Liver (tissue), 9 donors: ENCODE data around the gene ANKS1A. TPM values are rescaled to one million over a fixed set of nuclear protein-coding genes. Genes with fewer than 3 reads are reported as not detected.
A peak's percentile ranks its signal among the peaks of the same experiment; 100 is the strongest.

Experiments used
- DNase-seq: peaks from one replicate; pipeline ENCODE4 v3.0.0-alpha.2; 2017; ENCODE audit warnings: low spot score
- H3K27ac ChIP-seq, 2 donors: one replicate each; pipeline ENCODE4 v1.7.0; 2013; ENCODE audit warnings: inconsistent platforms in 2 of 2, low read length in 2 of 2, control low read depth in 1 of 2, low read depth in 1 of 2, mild to moderate bottlenecking in 1 of 2
- H3K27me3 ChIP-seq, 4 donors: one replicate each; pipeline versions ENCODE4 v1.6.1 to v1.7.0; 2013; ENCODE audit warnings: low read length in 3 of 4, inconsistent platforms in 1 of 4, mild to moderate bottlenecking in 1 of 4, moderate library complexity in 1 of 4; ENCODE audit not compliant: control insufficient read depth in 4 of 4, insufficient read depth in 4 of 4
- H3K36me3 ChIP-seq, 4 donors: one replicate each; pipeline versions ENCODE4 v1.6.1 to v1.7.0; 2013; ENCODE audit warnings: low read length in 3 of 4, mild to moderate bottlenecking in 3 of 4, low read depth in 1 of 4, moderate library complexity in 1 of 4; ENCODE audit not compliant: control insufficient read depth in 4 of 4, insufficient read depth in 3 of 4
- H3K4me1 ChIP-seq, 4 donors: one replicate each; pipeline versions ENCODE4 v1.6.1 to v1.7.0; 2013; ENCODE audit warnings: low read length in 3 of 4, mild to moderate bottlenecking in 3 of 4, moderate library complexity in 1 of 4; ENCODE audit not compliant: control insufficient read depth in 4 of 4, insufficient read depth in 4 of 4
- H3K4me3 ChIP-seq, 3 donors: one replicate each; pipeline versions ENCODE4 v1.6.1 to v1.7.0; 2013; ENCODE audit warnings: low read length in 3 of 3, control low read depth in 1 of 3, low read depth in 1 of 3, mild to moderate bottlenecking in 1 of 3
- H3K9ac ChIP-seq, 2 donors: one replicate each; pipeline ENCODE4 v1.7.0; 2013; ENCODE audit warnings: low read length in 2 of 2, mild to moderate bottlenecking in 2 of 2, moderate library complexity in 2 of 2, control low read depth in 1 of 2, low read depth in 1 of 2
- H3K9me3 ChIP-seq, 4 donors: one replicate each; pipeline versions ENCODE4 v1.6.1 to v1.7.0; 2013; ENCODE audit warnings: low read length in 3 of 4; ENCODE audit not compliant: control insufficient read depth in 4 of 4
- EGR1 ChIP-seq, 2 donors: IDR thresholded peaks; 2 replicates each; pipeline ENCODE4 v1.6.1; 2016 to 2018; ENCODE audit warnings: antibody characterized with exemption in 2 of 2, low read depth in 2 of 2
- FOXA1 ChIP-seq: IDR thresholded peaks from 2 replicates; pipeline ENCODE4 v1.6.1; 2016; ENCODE audit warnings: antibody characterized with exemption
- FOXA2 ChIP-seq: IDR thresholded peaks from 2 replicates; pipeline ENCODE4 v1.6.1; 2016; ENCODE audit warnings: antibody characterized with exemption
- GABPA ChIP-seq, 2 donors: IDR thresholded peaks in 1 of 2; conservative IDR thresholded peaks in 1 of 2; 2 replicates each; pipeline ENCODE4 v1.6.1; 2016; ENCODE audit warnings: antibody characterized with exemption in 2 of 2, mild to moderate bottlenecking in 1 of 2, moderate library complexity in 1 of 2
- HNF4A ChIP-seq, 2 donors: conservative IDR thresholded peaks; 2 replicates each; pipeline ENCODE4 v1.6.1; 2016; ENCODE audit warnings: antibody characterized with exemption in 2 of 2, mild to moderate bottlenecking in 2 of 2
- HNF4G ChIP-seq: IDR thresholded peaks from 2 replicates; pipeline ENCODE4 v1.6.1; 2016; ENCODE audit warnings: antibody characterized with exemption
- JUND ChIP-seq, 2 donors: IDR thresholded peaks; 2 replicates each; pipeline ENCODE4 v1.6.1; 2016; ENCODE audit warnings: antibody characterized with exemption in 2 of 2
- NR2F2 ChIP-seq: IDR thresholded peaks from 2 replicates; pipeline ENCODE4 v1.6.1; 2016; ENCODE audit warnings: antibody characterized with exemption
- RAD21 ChIP-seq, 2 donors: IDR thresholded peaks; 2 replicates each; pipeline ENCODE4 v1.6.1; 2016; ENCODE audit warnings: antibody characterized with exemption in 2 of 2, mild to moderate bottlenecking in 2 of 2
- REST ChIP-seq: IDR thresholded peaks from 2 replicates; pipeline ENCODE4 v1.6.1; 2016; ENCODE audit warnings: antibody characterized with exemption, mild to moderate bottlenecking
- RXRA ChIP-seq, 2 donors: IDR thresholded peaks; 2 replicates each; pipeline ENCODE4 v1.6.1; 2017 to 2018; ENCODE audit warnings: antibody characterized with exemption in 2 of 2, mild to moderate bottlenecking in 1 of 2
- SP1 ChIP-seq: IDR thresholded peaks from 2 replicates; pipeline ENCODE4 v1.6.1; 2018; ENCODE audit warnings: antibody characterized with exemption, mild to moderate bottlenecking
- TAF1 ChIP-seq: conservative IDR thresholded peaks from 2 replicates; pipeline ENCODE4 v1.6.1; 2016; ENCODE audit warnings: antibody characterized with exemption, mild to moderate bottlenecking
- YY1 ChIP-seq: IDR thresholded peaks from 2 replicates; pipeline ENCODE4 v1.6.1; 2016; ENCODE audit warnings: antibody characterized with exemption, mild to moderate bottlenecking
- WGBS: extraction: QIAGEN DNeasy Blood & Tissue Kit; methylation state at CpG from one replicate; pipeline ENCODE4 v1.1.7; 2013; 5-methylcytosine and 5-hydroxymethylcytosine counted together
- polyA plus RNA-seq, 2 donors: library from polyadenylated mRNA; stranded (reverse) in 1 of 2; unstranded in 1 of 2; fragments of 200-250 nt in 1 of 2; fragments of >200 nt in 1 of 2; fragmentation: Nextera tagmentation in 1 of 2; extraction: Ambion mirVana in 1 of 2; gene quantifications; one replicate each; pipeline versions ENCODE4 v1.2.1 to v1.2.3, GENCODE V29; 2013 to 2015
- total RNA-seq, 2 donors: library from RNA; depleted of rRNA; stranded (reverse); fragments of >200 nt; gene quantifications; one replicate each; pipeline ENCODE4 v1.2.3, GENCODE V29; 2014
- TF ChIP-seq, protein P1 (sequence below): IDR thresholded peaks from 2 replicates; pipeline ENCODE4 v1.6.1; 2016; ENCODE audit warnings: antibody characterized with exemption
- TF ChIP-seq, protein P2 (sequence below): IDR thresholded peaks from 2 replicates; pipeline ENCODE4 v1.6.1; 2016; ENCODE audit warnings: antibody characterized with exemption
- TF ChIP-seq, protein P3 (sequence below): fragments of 150-350 bp; IDR thresholded peaks from 2 replicates; pipeline ENCODE4 v1.5.1; 2017; ENCODE audit warnings: improper control_type of control experiment, low read depth, low read length; ENCODE audit not compliant: missing input control
- TF ChIP-seq, protein P4 (sequence below): IDR thresholded peaks from 2 replicates; pipeline ENCODE4 v1.6.1; 2016; ENCODE audit warnings: antibody characterized with exemption
- donor health status: healthy.
- donor health status: healthy.
- donor health status: healthy.
- donor health status: healthy.
- donor health status: healthy.

Gene ANKS1A
- total and polyA plus RNA-seq, 4 donors, result 4.3 to 18.7 (median 6.7) TPM

GRCh38 chr6:35015996-35016395, 126.9 kb downstream of the ANKS1A start:
- Histone ChIP-seq H3K27ac (peak overlapping the region; percentile 80 to 81), H3K9ac (no peak overlapping the region), H3K9me3 (no peaks in the 10 kb centered on the region), H3K36me3 (peaks cover 0 to 5% (median 0%) of the 10 kb centered on the region in 4 donors), H3K4me3 (no peak overlapping the region), H3K27me3 (no peaks in the 10 kb centered on the region), H3K4me1 (peaks cover 2 to 46% (median 34%) of the 10 kb centered on the region in 4 donors)
- DNase-seq, result no peak
- whole genome bisulfite sequencing, result 22% methylated on average over 1 of the region's 1 CpG
- no peak for TF ChIP-seq YY1
- no peak for TF ChIP-seq RAD21 (IDR thresholded peaks at IDR 0.05)
- no peak for TF ChIP-seq REST

DNA sequence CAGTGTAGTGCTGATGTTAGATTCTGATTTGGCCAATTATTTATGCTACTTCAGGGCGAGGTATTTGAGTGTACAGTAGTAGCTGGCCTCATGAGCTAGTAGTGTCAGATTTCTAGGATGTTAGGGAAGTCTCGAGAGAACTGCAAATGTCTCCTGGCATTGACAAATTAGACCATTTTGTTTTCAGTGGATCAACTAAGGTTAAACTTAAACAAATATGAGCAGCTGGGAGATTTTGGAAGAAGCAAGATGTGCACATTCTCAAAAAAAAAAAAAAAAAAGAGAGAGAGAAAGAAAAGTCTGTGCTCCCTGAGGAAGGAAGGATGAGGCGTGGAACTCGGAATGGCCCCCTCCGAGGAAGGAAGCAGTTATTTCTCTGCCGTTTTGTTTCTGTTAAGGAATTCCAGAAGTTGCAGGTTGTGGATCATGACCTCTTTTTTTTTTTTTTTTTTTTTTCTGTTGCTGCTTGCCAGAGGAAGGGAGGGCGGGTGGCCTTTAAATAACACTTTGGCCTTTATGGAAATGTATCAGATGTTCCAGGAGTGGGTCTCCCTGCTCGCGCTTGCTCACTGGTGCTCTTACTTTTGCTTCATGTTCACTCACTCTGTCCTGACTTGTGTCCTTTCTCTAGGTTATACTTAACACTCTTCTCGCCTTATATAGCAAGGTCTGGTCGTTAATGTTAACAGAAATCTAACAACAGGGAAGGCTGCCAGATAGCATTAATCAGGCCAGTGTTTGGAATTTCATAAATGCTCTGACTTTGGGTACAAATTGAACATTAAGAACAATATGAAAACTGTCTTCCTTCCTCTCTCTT, 127.7 kb downstream of the ANKS1A start:
- Histone ChIP-seq H3K4me1 (peaks cover 2 to 46% (median 34%) of the 10 kb centered on the region in 4 donors), H3K4me3 (peak overlapping the region in 2 of 3 donors; percentile 22 to 28), H3K36me3 (peaks cover 0 to 5% (median 0%) of the 10 kb centered on the region in 4 donors), H3K27me3 (no peaks in the 10 kb centered on the region), H3K9ac (peak overlapping the region; percentile 77 to 84), H3K9me3 (no peaks in the 10 kb centered on the region), H3K27ac (peak overlapping the region; percentile 80 to 81)
- peak; percentile 96 for TF ChIP-seq NR2F2
- TF ChIP-seq HNF4G, result peak; percentile 10
- TF ChIP-seq RAD21 (IDR thresholded peaks at IDR 0.05), result peak; percentile 32 to 40
- TF ChIP-seq, protein P1, sequence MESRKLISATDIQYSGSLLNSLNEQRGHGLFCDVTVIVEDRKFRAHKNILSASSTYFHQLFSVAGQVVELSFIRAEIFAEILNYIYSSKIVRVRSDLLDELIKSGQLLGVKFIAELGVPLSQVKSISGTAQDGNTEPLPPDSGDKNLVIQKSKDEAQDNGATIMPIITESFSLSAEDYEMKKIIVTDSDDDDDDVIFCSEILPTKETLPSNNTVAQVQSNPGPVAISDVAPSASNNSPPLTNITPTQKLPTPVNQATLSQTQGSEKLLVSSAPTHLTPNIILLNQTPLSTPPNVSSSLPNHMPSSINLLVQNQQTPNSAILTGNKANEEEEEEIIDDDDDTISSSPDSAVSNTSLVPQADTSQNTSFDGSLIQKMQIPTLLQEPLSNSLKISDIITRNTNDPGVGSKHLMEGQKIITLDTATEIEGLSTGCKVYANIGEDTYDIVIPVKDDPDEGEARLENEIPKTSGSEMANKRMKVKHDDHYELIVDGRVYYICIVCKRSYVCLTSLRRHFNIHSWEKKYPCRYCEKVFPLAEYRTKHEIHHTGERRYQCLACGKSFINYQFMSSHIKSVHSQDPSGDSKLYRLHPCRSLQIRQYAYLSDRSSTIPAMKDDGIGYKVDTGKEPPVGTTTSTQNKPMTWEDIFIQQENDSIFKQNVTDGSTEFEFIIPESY, result peak; percentile 76
- TF ChIP-seq GABPA (IDR thresholded peaks at IDR 0.05 in 1 of 2, conservative IDR thresholded peaks at IDR 0.05 in 1 of 2), result no peak
- TF ChIP-seq YY1, result peak; percentile 69
- TF ChIP-seq EGR1 (IDR thresholded peaks at IDR 0.05; ENCODE audit: low read depth in 2 of 2), result no peak
- peak; percentile 46 for TF ChIP-seq TAF1
- peak; percentile 53 to 82 for TF ChIP-seq RXRA (IDR thresholded peaks at IDR 0.05)
- TF ChIP-seq FOXA1, result no peak
- TF ChIP-seq, protein P2, sequence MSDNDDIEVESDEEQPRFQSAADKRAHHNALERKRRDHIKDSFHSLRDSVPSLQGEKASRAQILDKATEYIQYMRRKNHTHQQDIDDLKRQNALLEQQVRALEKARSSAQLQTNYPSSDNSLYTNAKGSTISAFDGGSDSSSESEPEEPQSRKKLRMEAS, result peak; percentile 42
- no peak for TF ChIP-seq FOXA2
- peak in 1 of 2 donors; percentile 58 for TF ChIP-seq JUND (IDR thresholded peaks at IDR 0.05)
- TF ChIP-seq SP1, result peak; percentile 58
- TF ChIP-seq, protein P3, sequence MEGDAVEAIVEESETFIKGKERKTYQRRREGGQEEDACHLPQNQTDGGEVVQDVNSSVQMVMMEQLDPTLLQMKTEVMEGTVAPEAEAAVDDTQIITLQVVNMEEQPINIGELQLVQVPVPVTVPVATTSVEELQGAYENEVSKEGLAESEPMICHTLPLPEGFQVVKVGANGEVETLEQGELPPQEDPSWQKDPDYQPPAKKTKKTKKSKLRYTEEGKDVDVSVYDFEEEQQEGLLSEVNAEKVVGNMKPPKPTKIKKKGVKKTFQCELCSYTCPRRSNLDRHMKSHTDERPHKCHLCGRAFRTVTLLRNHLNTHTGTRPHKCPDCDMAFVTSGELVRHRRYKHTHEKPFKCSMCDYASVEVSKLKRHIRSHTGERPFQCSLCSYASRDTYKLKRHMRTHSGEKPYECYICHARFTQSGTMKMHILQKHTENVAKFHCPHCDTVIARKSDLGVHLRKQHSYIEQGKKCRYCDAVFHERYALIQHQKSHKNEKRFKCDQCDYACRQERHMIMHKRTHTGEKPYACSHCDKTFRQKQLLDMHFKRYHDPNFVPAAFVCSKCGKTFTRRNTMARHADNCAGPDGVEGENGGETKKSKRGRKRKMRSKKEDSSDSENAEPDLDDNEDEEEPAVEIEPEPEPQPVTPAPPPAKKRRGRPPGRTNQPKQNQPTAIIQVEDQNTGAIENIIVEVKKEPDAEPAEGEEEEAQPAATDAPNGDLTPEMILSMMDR, result no peak
- TF ChIP-seq REST, result peak; percentile 44
- TF ChIP-seq, protein P4, sequence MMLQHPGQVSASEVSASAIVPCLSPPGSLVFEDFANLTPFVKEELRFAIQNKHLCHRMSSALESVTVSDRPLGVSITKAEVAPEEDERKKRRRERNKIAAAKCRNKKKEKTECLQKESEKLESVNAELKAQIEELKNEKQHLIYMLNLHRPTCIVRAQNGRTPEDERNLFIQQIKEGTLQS, result no peak
- TF ChIP-seq HNF4A (conservative IDR thresholded peaks at IDR 0.05), result peak; percentile 56 to 76
- WGBS, result 16% methylated on average over 11 of the region's 11 CpGs
- DNase-seq, result no peak
